ENCODE measurements around the gene ACVR2A.

Gene ACVR2A

DNA sequence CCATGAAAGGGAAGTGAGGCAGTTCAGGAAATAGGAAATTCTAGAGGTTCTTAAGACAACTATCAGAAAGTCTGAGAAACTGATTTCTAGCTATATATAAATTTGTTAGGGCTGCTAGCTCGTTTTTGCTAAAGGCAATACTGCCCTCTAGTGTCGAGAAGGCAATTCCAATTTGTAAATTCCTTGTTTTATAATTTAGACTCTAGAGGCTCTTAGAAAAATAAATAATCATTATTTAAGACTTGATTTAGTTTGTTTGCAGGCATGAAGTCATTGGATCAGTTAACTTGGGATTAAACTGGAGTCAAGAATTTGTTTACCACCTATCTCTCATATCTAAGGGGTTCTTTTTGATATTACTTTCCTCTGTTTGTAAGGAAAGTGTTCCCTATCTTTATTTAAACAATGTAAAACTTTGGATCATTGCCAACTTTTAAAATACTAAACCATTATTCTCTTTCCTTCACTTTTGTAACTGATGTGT is 66.2 kb downstream of the ACVR2A start:
- Histone ChIP-seq H3K79me2 (ENCODE audit: insufficient read depth, low read depth) (no peaks in the 10 kb centered on the region), H3K36me3 (ENCODE audit: insufficient read depth) (no peaks in the 10 kb centered on the region), H4K20me1 (ENCODE audit: insufficient read depth) (no peaks in the 10 kb centered on the region), H3K27ac (no peak overlapping the region), H3K4me1 (ENCODE audit: low read depth, poor library complexity, severe bottlenecking) (no peaks in the 10 kb centered on the region), H3K4me2 (no peak overlapping the region), H3K9ac (no peak overlapping the region), H3K4me3 (IDR thresholded peaks at IDR 0.05; ENCODE audit: insufficient read depth, low read depth, low read length) (no peak overlapping the region), H2AFZ (ENCODE audit: low read depth) (no peak overlapping the region), H3K27me3 (ENCODE audit: insufficient read depth, low read depth) (no peaks in the 10 kb centered on the region)
- TF ChIP-seq, protein P1, sequence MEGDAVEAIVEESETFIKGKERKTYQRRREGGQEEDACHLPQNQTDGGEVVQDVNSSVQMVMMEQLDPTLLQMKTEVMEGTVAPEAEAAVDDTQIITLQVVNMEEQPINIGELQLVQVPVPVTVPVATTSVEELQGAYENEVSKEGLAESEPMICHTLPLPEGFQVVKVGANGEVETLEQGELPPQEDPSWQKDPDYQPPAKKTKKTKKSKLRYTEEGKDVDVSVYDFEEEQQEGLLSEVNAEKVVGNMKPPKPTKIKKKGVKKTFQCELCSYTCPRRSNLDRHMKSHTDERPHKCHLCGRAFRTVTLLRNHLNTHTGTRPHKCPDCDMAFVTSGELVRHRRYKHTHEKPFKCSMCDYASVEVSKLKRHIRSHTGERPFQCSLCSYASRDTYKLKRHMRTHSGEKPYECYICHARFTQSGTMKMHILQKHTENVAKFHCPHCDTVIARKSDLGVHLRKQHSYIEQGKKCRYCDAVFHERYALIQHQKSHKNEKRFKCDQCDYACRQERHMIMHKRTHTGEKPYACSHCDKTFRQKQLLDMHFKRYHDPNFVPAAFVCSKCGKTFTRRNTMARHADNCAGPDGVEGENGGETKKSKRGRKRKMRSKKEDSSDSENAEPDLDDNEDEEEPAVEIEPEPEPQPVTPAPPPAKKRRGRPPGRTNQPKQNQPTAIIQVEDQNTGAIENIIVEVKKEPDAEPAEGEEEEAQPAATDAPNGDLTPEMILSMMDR (conservative IDR thresholded peaks at IDR 0.05; ENCODE audit: low read depth, low read length) = peak; percentile 65

DNA sequence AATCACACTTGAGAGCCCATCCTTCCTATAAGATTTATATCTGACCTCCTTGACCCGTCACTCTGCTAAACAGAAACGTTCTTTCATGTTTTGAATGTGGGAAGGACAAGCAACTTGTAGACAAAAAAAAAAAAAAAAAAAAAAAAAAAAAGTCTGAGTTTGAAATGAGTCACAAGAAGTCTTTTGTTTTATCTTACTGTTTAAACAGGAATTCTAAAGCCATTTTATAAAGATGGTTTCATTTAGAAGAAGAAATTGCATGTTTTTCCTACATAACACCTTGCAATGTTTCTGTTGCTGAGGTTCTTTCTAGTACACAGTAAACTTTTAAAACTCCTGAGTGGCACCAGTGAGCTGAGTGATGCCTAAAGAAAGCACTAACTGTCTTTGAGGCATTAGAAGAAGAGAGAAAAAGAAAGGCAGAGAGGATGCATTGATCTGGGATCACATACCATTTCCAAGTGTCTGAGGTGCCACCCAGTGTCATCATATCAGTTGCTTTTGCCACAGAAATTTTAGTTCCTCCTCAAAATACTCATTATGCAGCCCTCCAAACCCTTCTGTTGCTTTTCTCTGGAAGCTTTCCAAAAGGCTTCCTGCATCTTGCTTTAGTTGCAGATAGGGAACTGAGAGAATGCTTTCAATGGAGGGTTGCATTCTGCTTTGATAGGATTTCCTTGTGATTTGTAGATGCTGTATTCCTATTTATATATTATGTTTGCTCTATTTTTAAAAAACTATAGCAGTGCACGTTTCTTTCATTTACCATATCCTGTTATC is 69.1 kb downstream of the ACVR2A start:
- no peaks in the 10 kb centered on the region for H3K27me3 ChIP-seq (ENCODE audit: insufficient read depth, low read depth)
- H3K36me3 ChIP-seq (ENCODE audit: insufficient read depth) = no peaks in the 10 kb centered on the region
- H3K9ac ChIP-seq = no peak overlapping the region
- H3K4me1 ChIP-seq (ENCODE audit: low read depth, poor library complexity, severe bottlenecking) = no peaks in the 10 kb centered on the region
- TF ChIP-seq, protein P1 (conservative IDR thresholded peaks at IDR 0.05; ENCODE audit: low read depth, low read length) = no peak
- no peak overlapping the region for H2AFZ ChIP-seq (ENCODE audit: low read depth)
- no peaks in the 10 kb centered on the region for H4K20me1 ChIP-seq (ENCODE audit: insufficient read depth)
- H3K27ac ChIP-seq = no peak overlapping the region
- no peak overlapping the region for H3K4me3 ChIP-seq (IDR thresholded peaks at IDR 0.05; ENCODE audit: insufficient read depth, low read depth, low read length)
- H3K79me2 ChIP-seq (ENCODE audit: insufficient read depth, low read depth) = no peaks in the 10 kb centered on the region
- H3K4me2 ChIP-seq = no peak overlapping the region

DNA sequence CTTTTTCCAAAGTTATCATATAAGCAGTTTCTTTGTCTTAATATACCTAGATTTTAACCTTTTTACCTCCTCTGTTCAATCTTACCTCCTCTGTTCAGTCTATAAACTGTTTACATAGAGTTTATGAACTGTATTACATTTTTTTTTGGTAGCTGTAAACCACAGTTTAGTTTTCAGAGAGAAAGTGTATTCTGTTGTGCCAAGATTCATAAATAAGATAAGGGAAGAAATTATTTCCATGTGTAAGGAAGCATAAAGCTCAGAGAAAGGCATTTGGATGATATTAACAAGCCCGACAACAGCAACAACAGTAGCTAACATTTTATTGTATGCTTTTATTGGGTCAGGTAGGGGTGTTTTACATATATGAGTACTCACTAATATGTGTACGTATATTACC is 71.2 kb downstream of the ACVR2A start:
- Histone ChIP-seq H3K9ac (no peak overlapping the region), H3K4me1 (ENCODE audit: low read depth, poor library complexity, severe bottlenecking) (no peaks in the 10 kb centered on the region), H2AFZ (ENCODE audit: low read depth) (no peak overlapping the region), H4K20me1 (ENCODE audit: insufficient read depth) (no peaks in the 10 kb centered on the region), H3K27ac (no peak overlapping the region), H3K79me2 (ENCODE audit: insufficient read depth, low read depth) (no peaks in the 10 kb centered on the region), H3K36me3 (ENCODE audit: insufficient read depth) (no peaks in the 10 kb centered on the region), H3K4me3 (IDR thresholded peaks at IDR 0.05; ENCODE audit: insufficient read depth, low read depth, low read length) (no peak overlapping the region), H3K4me2 (no peak overlapping the region), H3K27me3 (ENCODE audit: insufficient read depth, low read depth) (no peaks in the 10 kb centered on the region)
- TF ChIP-seq, protein P1 (conservative IDR thresholded peaks at IDR 0.05; ENCODE audit: low read depth, low read length) = no peak

DNA sequence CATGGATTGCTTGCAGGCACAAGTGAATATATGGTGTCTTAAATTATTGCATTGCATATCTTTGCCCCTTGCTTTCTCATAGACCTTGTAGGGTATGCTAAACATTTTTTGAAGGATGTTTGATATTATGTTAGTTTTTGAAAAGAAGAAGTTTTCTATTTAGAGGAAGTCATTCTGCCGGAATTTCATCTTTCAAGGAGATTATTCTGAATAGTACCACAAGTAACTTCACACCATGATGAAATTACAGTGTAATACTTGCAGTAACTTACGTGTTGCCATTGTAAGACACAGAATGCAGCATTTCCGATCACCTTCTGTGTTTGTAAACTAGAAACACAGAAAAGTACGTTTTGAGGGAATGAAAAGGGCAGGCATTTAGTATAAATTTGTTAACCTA is 71.9 kb downstream of the ACVR2A start:
- Histone ChIP-seq H3K4me1 (ENCODE audit: low read depth, poor library complexity, severe bottlenecking) (no peaks in the 10 kb centered on the region), H3K9ac (no peak overlapping the region), H2AFZ (ENCODE audit: low read depth) (no peak overlapping the region), H3K79me2 (ENCODE audit: insufficient read depth, low read depth) (no peaks in the 10 kb centered on the region), H3K27me3 (ENCODE audit: insufficient read depth, low read depth) (no peaks in the 10 kb centered on the region), H3K36me3 (ENCODE audit: insufficient read depth) (no peaks in the 10 kb centered on the region), H4K20me1 (ENCODE audit: insufficient read depth) (no peaks in the 10 kb centered on the region), H3K4me3 (IDR thresholded peaks at IDR 0.05; ENCODE audit: insufficient read depth, low read depth, low read length) (no peak overlapping the region), H3K27ac (no peak overlapping the region), H3K4me2 (no peak overlapping the region)
- TF ChIP-seq, protein P1 (conservative IDR thresholded peaks at IDR 0.05; ENCODE audit: low read depth, low read length) = no peak
